Loucy (cell line): ENCODE results near the gene ICAM1.

Experiments
- H2AFZ ChIP-seq: fragments of 200-600 bp; sonication (generic); 2 replicates; pipeline ENCODE4 v1.6.0; 2016; ENCODE audit warnings: antibody characterized with exemption, mild to moderate bottlenecking, low read length, moderate library complexity
- H3F3A ChIP-seq: fragments of 200-600 bp; 2 replicates; pipeline ENCODE4 v1.6.0; 2016; ENCODE audit warnings: antibody characterized with exemption, low read depth, mild to moderate bottlenecking
- H3K27me3 ChIP-seq: fragments of 200-600 bp; sonication (generic); 2 replicates; pipeline ENCODE4 v1.6.1; 2014; ENCODE audit warnings: low read length, mild to moderate bottlenecking; ENCODE audit not compliant: insufficient read depth, poor library complexity, severe bottlenecking
- H3K36me3 ChIP-seq: fragments of 200-600 bp; sonication (generic); 2 replicates; pipeline ENCODE4 v1.6.1; 2016; ENCODE audit warnings: low read length; ENCODE audit not compliant: insufficient read depth
- H3K4me1 ChIP-seq: fragments of 200-600 bp; sonication (generic); 2 replicates; pipeline ENCODE4 v1.5.1; 2014; ENCODE audit warnings: low read length, mild to moderate bottlenecking; ENCODE audit not compliant: insufficient read depth, poor library complexity, severe bottlenecking
- H3K4me2 ChIP-seq: fragments of 200-600 bp; sonication (generic); 2 replicates; pipeline ENCODE4 v1.6.0; 2014; ENCODE audit warnings: antibody characterized with exemption, low read length, low read depth, mild to moderate bottlenecking; ENCODE audit not compliant: poor library complexity, severe bottlenecking
- H3K4me3 ChIP-seq: fragments of 200-600 bp; sonication (generic); 2 replicates; pipeline ENCODE4 v1.5.1; 2014; ENCODE audit warnings: low read length, mild to moderate bottlenecking, mixed read lengths; ENCODE audit not compliant: poor library complexity, severe bottlenecking
- H3K79me2 ChIP-seq: fragments of 200-600 bp; sonication (generic); 2 replicates; pipeline ENCODE4 v1.6.1; 2014; ENCODE audit warnings: low read length; ENCODE audit not compliant: insufficient read depth
- H3K9ac ChIP-seq: fragments of 200-600 bp; sonication (generic); 2 replicates; pipeline ENCODE4 v1.6.0; 2014; ENCODE audit warnings: mild to moderate bottlenecking, low read depth, low read length, moderate library complexity; ENCODE audit not compliant: poor library complexity, severe bottlenecking
- H3K9me2 ChIP-seq: fragments of 200-600 bp; sonication (generic); replicated peaks from 2 replicates; pipeline ENCODE4 v1.6.1; 2016; ENCODE audit warnings: low read depth, low read length, mixed read lengths
- H3K9me3 ChIP-seq: fragments of 200-600 bp; sonication (generic); 2 replicates; pipeline ENCODE4 v1.6.1; 2014; ENCODE audit warnings: mild to moderate bottlenecking, antibody characterized with exemption, low read length, low read depth; ENCODE audit not compliant: insufficient read depth
- H4K20me1 ChIP-seq: fragments of 200-600 bp; sonication (generic); 2 replicates; pipeline ENCODE4 v1.6.0; 2014; ENCODE audit warnings: antibody characterized with exemption, low read length, mild to moderate bottlenecking; ENCODE audit not compliant: insufficient read depth, poor library complexity, severe bottlenecking
- CTCF ChIP-seq: fragments of 200-600 bp; sonication (generic); conservative IDR thresholded peaks from 2 replicates; pipeline ENCODE4 v1.5.1; 2014; ENCODE audit warnings: mild to moderate bottlenecking, antibody characterized with exemption, low read length
- EZH2phosphoT487 ChIP-seq: fragments of 200-600 bp; IDR thresholded peaks from 2 replicates; pipeline ENCODE4 v1.6.1; 2018; ENCODE audit warnings: antibody characterized with exemption, mild to moderate bottlenecking, moderate library complexity, borderline replicate concordance

The ICAM1 gene

GRCh38 chr19:10245189-10245939 is 25.6 kb upstream of the ICAM1 start:
- Histone ChIP-seq H3K9me2 (no peaks in the 10 kb centered on the region), H4K20me1 (no peaks in the 10 kb centered on the region), H2AFZ (no peak overlapping the region), H3K9me3 (no peaks in the 10 kb centered on the region), H3F3A (no peaks in the 10 kb centered on the region), H3K4me2 (no peak overlapping the region), H3K4me1 (no peaks in the 10 kb centered on the region), H3K27me3 (no peaks in the 10 kb centered on the region), H3K79me2 (no peaks in the 10 kb centered on the region), H3K4me3 (no peak overlapping the region), H3K36me3 (no peaks in the 10 kb centered on the region), H3K9ac (no peak overlapping the region)
- TF ChIP-seq EZH2phosphoT487 (no peak), CTCF (no peak)

- H3K4me2 ChIP-seq, result no peak overlapping the region
- no peaks in the 10 kb centered on the region for H3F3A ChIP-seq
- H3K27me3 ChIP-seq, result no peaks in the 10 kb centered on the region
- no peaks in the 10 kb centered on the region for H4K20me1 ChIP-seq
- no peak overlapping the region for H2AFZ ChIP-seq
- TF ChIP-seq CTCF, result no peak
- TF ChIP-seq EZH2phosphoT487, result no peak
- H3K79me2 ChIP-seq, result no peaks in the 10 kb centered on the region
- H3K4me3 ChIP-seq, result no peak overlapping the region
- H3K4me1 ChIP-seq, result no peaks in the 10 kb centered on the region
- H3K9me2 ChIP-seq, result no peaks in the 10 kb centered on the region
- H3K9me3 ChIP-seq, result no peaks in the 10 kb centered on the region
- H3K36me3 ChIP-seq, result no peaks in the 10 kb centered on the region
- H3K9ac ChIP-seq, result no peak overlapping the region
Measured at GRCh38 chr19:10246511-10246910, 24.4 kb upstream of the ICAM1 start.

- Histone ChIP-seq H3K4me1 (peaks cover 4% of the 10 kb centered on the region), H3K9me2 (no peaks in the 10 kb centered on the region), H3K9me3 (no peaks in the 10 kb centered on the region), H3K4me2 (peak within 1 kb of the TSS; percentile 87), H3K27me3 (no peaks in the 10 kb centered on the region), H4K20me1 (peaks cover 12% of the 10 kb centered on the region), H3K79me2 (peaks cover 23% of the 10 kb centered on the region), H3K36me3 (peaks cover 3% of the 10 kb centered on the region; the same call in 1 of the 2 replicates), H3K9ac (peak within 1 kb of the TSS; percentile 85), H3F3A (no peaks in the 10 kb centered on the region), H2AFZ (peak within 1 kb of the TSS; percentile 93), H3K4me3 (peak within 1 kb of the TSS; percentile 79)
- no peak for TF ChIP-seq CTCF
- no peak for TF ChIP-seq EZH2phosphoT487
Measured at GRCh38 chr19:10251792-10252694, 18.9 kb upstream of the ICAM1 start, which contains the start of gene MRPL4. MRPL4 (plus strand) TSS chr19:10252214; CDS start chr19:10252254, 40 bp downstream.
